Measurements from ENCODE around the gene SORCS3. TPM values are rescaled to one million over a fixed set of nuclear protein-coding genes. Genes with fewer than 3 reads are reported as not detected.

Gene SORCS3
- total and polyA plus RNA-seq, 4 donors, result 0.93 TPM; not detected in 3

GRCh38 chr10:105258036-105258673 lies 617.1 kb downstream of the SORCS3 start:
- Histone ChIP-seq H3K27ac (ENCODE audit: low read depth in 1 of 2, low read length in 2 of 2) (no peak overlapping the region), H3K9ac (ENCODE audit: low read depth in 1 of 2, low read length in 2 of 2) (no peak overlapping the region), H3K4me3 (ENCODE audit: low read depth in 1 of 3, low read length in 3 of 3) (no peak overlapping the region), H3K27me3 (ENCODE audit: control insufficient read depth in 4 of 4, insufficient read depth in 4 of 4, low read length in 3 of 4) (no peaks in the 10 kb centered on the region), H3K9me3 (ENCODE audit: control insufficient read depth in 4 of 4, low read length in 3 of 4) (no peaks in the 10 kb centered on the region), H3K36me3 (ENCODE audit: control insufficient read depth in 4 of 4, insufficient read depth in 3 of 4, low read depth in 1 of 4, low read length in 3 of 4) (no peaks in the 10 kb centered on the region), H3K4me1 (ENCODE audit: control insufficient read depth in 4 of 4, insufficient read depth in 4 of 4, low read length in 3 of 4) (no peaks in the 10 kb centered on the region)
- no peak for DNase-seq (ENCODE audit: low spot score)
- no peak for TF ChIP-seq YY1 (IDR thresholded peaks at IDR 0.05)
- WGBS, result 87% methylated on average over 3 of the region's 3 CpGs

GRCh38 chr10:105258674-105259065 lies 617.6 kb downstream of the SORCS3 start:
- no peaks in the 10 kb centered on the region for H3K36me3 ChIP-seq (ENCODE audit: control insufficient read depth in 4 of 4, insufficient read depth in 3 of 4, low read depth in 1 of 4, low read length in 3 of 4)
- H3K9ac ChIP-seq (ENCODE audit: low read depth in 1 of 2, low read length in 2 of 2), result no peak overlapping the region
- no peaks in the 10 kb centered on the region for H3K9me3 ChIP-seq (ENCODE audit: control insufficient read depth in 4 of 4, low read length in 3 of 4)
- no peaks in the 10 kb centered on the region for H3K4me1 ChIP-seq (ENCODE audit: control insufficient read depth in 4 of 4, insufficient read depth in 4 of 4, low read length in 3 of 4)
- no peaks in the 10 kb centered on the region for H3K27me3 ChIP-seq (ENCODE audit: control insufficient read depth in 4 of 4, insufficient read depth in 4 of 4, low read length in 3 of 4)
- H3K4me3 ChIP-seq (ENCODE audit: low read depth in 1 of 3, low read length in 3 of 3), result no peak overlapping the region
- 73% methylated on average over 1 of the region's 1 CpG for WGBS
- H3K27ac ChIP-seq (ENCODE audit: low read depth in 1 of 2, low read length in 2 of 2), result no peak overlapping the region
- TF ChIP-seq RAD21 (IDR thresholded peaks at IDR 0.05) (no peak), HNF4G (IDR thresholded peaks at IDR 0.05) (no peak), GABPA (IDR thresholded peaks at IDR 0.05 in 1 of 2, conservative IDR thresholded peaks at IDR 0.05 in 1 of 2) (no peak), FOXA2 (IDR thresholded peaks at IDR 0.05) (no peak), YY1 (IDR thresholded peaks at IDR 0.05) (no peak), EGR1 (IDR thresholded peaks at IDR 0.05; ENCODE audit: low read depth in 2 of 2) (no peak), HNF4A (conservative IDR thresholded peaks at IDR 0.05) (no peak), JUND (IDR thresholded peaks at IDR 0.05) (no peak), SP1 (IDR thresholded peaks at IDR 0.05) (no peak), ZBTB33 (IDR thresholded peaks at IDR 0.05) (no peak)
- TF ChIP-seq, protein P1, sequence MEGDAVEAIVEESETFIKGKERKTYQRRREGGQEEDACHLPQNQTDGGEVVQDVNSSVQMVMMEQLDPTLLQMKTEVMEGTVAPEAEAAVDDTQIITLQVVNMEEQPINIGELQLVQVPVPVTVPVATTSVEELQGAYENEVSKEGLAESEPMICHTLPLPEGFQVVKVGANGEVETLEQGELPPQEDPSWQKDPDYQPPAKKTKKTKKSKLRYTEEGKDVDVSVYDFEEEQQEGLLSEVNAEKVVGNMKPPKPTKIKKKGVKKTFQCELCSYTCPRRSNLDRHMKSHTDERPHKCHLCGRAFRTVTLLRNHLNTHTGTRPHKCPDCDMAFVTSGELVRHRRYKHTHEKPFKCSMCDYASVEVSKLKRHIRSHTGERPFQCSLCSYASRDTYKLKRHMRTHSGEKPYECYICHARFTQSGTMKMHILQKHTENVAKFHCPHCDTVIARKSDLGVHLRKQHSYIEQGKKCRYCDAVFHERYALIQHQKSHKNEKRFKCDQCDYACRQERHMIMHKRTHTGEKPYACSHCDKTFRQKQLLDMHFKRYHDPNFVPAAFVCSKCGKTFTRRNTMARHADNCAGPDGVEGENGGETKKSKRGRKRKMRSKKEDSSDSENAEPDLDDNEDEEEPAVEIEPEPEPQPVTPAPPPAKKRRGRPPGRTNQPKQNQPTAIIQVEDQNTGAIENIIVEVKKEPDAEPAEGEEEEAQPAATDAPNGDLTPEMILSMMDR (IDR thresholded peaks at IDR 0.05; ENCODE audit: low read depth, low read length, missing input control), result no peak
- DNase-seq (ENCODE audit: low spot score), result no peak

DNA sequence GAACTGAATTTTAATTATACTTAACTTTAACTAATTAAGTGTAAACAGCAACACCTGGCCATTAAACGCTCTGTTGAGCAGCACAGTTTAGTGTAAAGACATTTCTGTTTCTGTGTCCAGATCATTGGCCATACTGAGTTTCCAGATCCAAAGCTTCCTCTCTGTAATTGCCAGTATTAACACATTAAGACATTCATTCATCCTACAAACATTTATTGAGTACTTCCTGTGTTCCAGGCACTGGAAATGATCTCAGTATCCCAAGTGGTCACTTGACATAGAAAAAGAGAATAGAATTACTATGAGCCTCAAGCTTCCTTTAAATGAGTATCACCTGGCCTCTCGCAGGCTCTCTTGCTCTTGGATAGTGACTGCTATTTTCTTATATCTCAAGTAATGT lies 618.1 kb downstream of the SORCS3 start:
- Histone ChIP-seq H3K27me3 (ENCODE audit: control insufficient read depth in 4 of 4, insufficient read depth in 4 of 4, low read length in 3 of 4) (no peaks in the 10 kb centered on the region), H3K27ac (ENCODE audit: low read depth in 1 of 2, low read length in 2 of 2) (no peak overlapping the region), H3K4me1 (ENCODE audit: control insufficient read depth in 4 of 4, insufficient read depth in 4 of 4, low read length in 3 of 4) (no peaks in the 10 kb centered on the region), H3K9ac (ENCODE audit: low read depth in 1 of 2, low read length in 2 of 2) (no peak overlapping the region), H3K9me3 (ENCODE audit: control insufficient read depth in 4 of 4, low read length in 3 of 4) (no peaks in the 10 kb centered on the region), H3K36me3 (ENCODE audit: control insufficient read depth in 4 of 4, insufficient read depth in 3 of 4, low read depth in 1 of 4, low read length in 3 of 4) (no peaks in the 10 kb centered on the region), H3K4me3 (ENCODE audit: low read depth in 1 of 3, low read length in 3 of 3) (no peak overlapping the region)
- DNase-seq (ENCODE audit: low spot score), result no peak
- 81% methylated on average over 2 of the region's 2 CpGs for WGBS
- TF ChIP-seq GABPA (IDR thresholded peaks at IDR 0.05 in 1 of 2, conservative IDR thresholded peaks at IDR 0.05 in 1 of 2) (no peak), HNF4G (IDR thresholded peaks at IDR 0.05) (no peak), JUND (IDR thresholded peaks at IDR 0.05) (no peak), FOXA2 (IDR thresholded peaks at IDR 0.05) (no peak), RXRA (IDR thresholded peaks at IDR 0.05) (no peak), HNF4A (conservative IDR thresholded peaks at IDR 0.05) (no peak), FOXA1 (IDR thresholded peaks at IDR 0.05) (no peak), RAD21 (IDR thresholded peaks at IDR 0.05) (no peak), EGR1 (IDR thresholded peaks at IDR 0.05; ENCODE audit: low read depth in 2 of 2) (no peak), ZBTB33 (IDR thresholded peaks at IDR 0.05) (no peak)
- TF ChIP-seq, protein P2, sequence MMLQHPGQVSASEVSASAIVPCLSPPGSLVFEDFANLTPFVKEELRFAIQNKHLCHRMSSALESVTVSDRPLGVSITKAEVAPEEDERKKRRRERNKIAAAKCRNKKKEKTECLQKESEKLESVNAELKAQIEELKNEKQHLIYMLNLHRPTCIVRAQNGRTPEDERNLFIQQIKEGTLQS (IDR thresholded peaks at IDR 0.05), result no peak
- TF ChIP-seq, protein P3, sequence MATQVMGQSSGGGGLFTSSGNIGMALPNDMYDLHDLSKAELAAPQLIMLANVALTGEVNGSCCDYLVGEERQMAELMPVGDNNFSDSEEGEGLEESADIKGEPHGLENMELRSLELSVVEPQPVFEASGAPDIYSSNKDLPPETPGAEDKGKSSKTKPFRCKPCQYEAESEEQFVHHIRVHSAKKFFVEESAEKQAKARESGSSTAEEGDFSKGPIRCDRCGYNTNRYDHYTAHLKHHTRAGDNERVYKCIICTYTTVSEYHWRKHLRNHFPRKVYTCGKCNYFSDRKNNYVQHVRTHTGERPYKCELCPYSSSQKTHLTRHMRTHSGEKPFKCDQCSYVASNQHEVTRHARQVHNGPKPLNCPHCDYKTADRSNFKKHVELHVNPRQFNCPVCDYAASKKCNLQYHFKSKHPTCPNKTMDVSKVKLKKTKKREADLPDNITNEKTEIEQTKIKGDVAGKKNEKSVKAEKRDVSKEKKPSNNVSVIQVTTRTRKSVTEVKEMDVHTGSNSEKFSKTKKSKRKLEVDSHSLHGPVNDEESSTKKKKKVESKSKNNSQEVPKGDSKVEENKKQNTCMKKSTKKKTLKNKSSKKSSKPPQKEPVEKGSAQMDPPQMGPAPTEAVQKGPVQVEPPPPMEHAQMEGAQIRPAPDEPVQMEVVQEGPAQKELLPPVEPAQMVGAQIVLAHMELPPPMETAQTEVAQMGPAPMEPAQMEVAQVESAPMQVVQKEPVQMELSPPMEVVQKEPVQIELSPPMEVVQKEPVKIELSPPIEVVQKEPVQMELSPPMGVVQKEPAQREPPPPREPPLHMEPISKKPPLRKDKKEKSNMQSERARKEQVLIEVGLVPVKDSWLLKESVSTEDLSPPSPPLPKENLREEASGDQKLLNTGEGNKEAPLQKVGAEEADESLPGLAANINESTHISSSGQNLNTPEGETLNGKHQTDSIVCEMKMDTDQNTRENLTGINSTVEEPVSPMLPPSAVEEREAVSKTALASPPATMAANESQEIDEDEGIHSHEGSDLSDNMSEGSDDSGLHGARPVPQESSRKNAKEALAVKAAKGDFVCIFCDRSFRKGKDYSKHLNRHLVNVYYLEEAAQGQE (IDR thresholded peaks at IDR 0.05), result no peak
- TF ChIP-seq, protein P4, sequence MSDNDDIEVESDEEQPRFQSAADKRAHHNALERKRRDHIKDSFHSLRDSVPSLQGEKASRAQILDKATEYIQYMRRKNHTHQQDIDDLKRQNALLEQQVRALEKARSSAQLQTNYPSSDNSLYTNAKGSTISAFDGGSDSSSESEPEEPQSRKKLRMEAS (IDR thresholded peaks at IDR 0.05), result no peak
